Small intestine (tissue), 16 donors: ENCODE data around the gene EFR3B. TPM values are rescaled to one million over a fixed set of nuclear protein-coding genes. Genes with fewer than 3 reads are reported as not detected.
A peak's percentile ranks its signal among the peaks of the same experiment; 100 is the strongest.
"Not testable (repeated sequence)": the region's sequence is repeated elsewhere in the genome, so short reads cannot be mapped to it uniquely, and the experiment has no call there.

ENCODE experiments used
- DNase-seq, 2 donors: peaks; one replicate each; pipeline versions ENCODE4 v3.0.0 to v3.0.0-alpha.2; 2013
- FAIRE-seq: peaks from 2 replicates; lab custom pipeline; 2012; peaks lifted over from hg19 to GRCh38; lab: Jason Lieb, UNC
- H3K27ac ChIP-seq, 3 donors: one replicate each; pipeline ENCODE4 v1.5.1; 2013; ENCODE audit warnings: low read length in 2 of 3, mild to moderate bottlenecking in 2 of 3, control low read depth in 1 of 3, inconsistent platforms in 1 of 3, low read depth in 1 of 3, moderate library complexity in 1 of 3
- H3K27me3 ChIP-seq, 3 donors: one replicate each; pipeline ENCODE4 v1.6.1; 2013; ENCODE audit warnings: low read length in 3 of 3, inconsistent platforms in 1 of 3; ENCODE audit not compliant: control insufficient read depth in 3 of 3, insufficient read depth in 3 of 3
- H3K36me3 ChIP-seq, 3 donors: one replicate each; pipeline ENCODE4 v1.6.1; 2013; ENCODE audit warnings: low read length in 3 of 3, inconsistent platforms in 1 of 3, low read depth in 1 of 3, mild to moderate bottlenecking in 1 of 3, moderate library complexity in 1 of 3; ENCODE audit not compliant: control insufficient read depth in 3 of 3, insufficient read depth in 2 of 3
- H3K4me1 ChIP-seq, 3 donors: one replicate each; pipeline ENCODE4 v1.6.1; 2013; ENCODE audit warnings: low read length in 2 of 3, inconsistent platforms in 1 of 3, low read depth in 1 of 3, mild to moderate bottlenecking in 1 of 3, moderate library complexity in 1 of 3; ENCODE audit not compliant: control insufficient read depth in 3 of 3, insufficient read depth in 2 of 3
- H3K4me3 ChIP-seq, 3 donors: one replicate each; pipeline ENCODE4 v1.5.1; 2013; ENCODE audit warnings: low read length in 3 of 3, control low read depth in 1 of 3, inconsistent platforms in 1 of 3, low read depth in 1 of 3, mild to moderate bottlenecking in 1 of 3, moderate library complexity in 1 of 3
- H3K9me3 ChIP-seq, 2 donors: one replicate each; pipeline ENCODE4 v1.6.1; 2013; ENCODE audit warnings: low read depth in 1 of 2, low read length in 1 of 2; ENCODE audit not compliant: control insufficient read depth in 2 of 2, insufficient read depth in 1 of 2
- WGBS, 3 donors: extraction: QIAGEN DNeasy Blood & Tissue Kit; methylation state at CpG; one replicate each; pipeline ENCODE4 v1.1.7; 2013; 5-methylcytosine and 5-hydroxymethylcytosine counted together
- long read RNA-seq, 10 donors: transcript quantifications; one replicate each; lab custom pipeline, GENCODE V29; 2026
- polyA plus RNA-seq, 4 donors: library from polyadenylated mRNA; stranded (reverse) in 3 of 4; unstranded in 1 of 4; fragments of 200-250 nt in 3 of 4; fragments of 120-200 nt in 1 of 4; gene quantifications; one replicate each; pipeline versions ENCODE4 v1.2.1 to v1.2.3, GENCODE V29; 2013
- donor health status: healthy with polysubstance abuse.
- donor health status: control.
- donor health status: control.
- donor health status: Bipolar disorder and iron deficiency.
- donor health status: healthy.

EFR3B gene, protein sequence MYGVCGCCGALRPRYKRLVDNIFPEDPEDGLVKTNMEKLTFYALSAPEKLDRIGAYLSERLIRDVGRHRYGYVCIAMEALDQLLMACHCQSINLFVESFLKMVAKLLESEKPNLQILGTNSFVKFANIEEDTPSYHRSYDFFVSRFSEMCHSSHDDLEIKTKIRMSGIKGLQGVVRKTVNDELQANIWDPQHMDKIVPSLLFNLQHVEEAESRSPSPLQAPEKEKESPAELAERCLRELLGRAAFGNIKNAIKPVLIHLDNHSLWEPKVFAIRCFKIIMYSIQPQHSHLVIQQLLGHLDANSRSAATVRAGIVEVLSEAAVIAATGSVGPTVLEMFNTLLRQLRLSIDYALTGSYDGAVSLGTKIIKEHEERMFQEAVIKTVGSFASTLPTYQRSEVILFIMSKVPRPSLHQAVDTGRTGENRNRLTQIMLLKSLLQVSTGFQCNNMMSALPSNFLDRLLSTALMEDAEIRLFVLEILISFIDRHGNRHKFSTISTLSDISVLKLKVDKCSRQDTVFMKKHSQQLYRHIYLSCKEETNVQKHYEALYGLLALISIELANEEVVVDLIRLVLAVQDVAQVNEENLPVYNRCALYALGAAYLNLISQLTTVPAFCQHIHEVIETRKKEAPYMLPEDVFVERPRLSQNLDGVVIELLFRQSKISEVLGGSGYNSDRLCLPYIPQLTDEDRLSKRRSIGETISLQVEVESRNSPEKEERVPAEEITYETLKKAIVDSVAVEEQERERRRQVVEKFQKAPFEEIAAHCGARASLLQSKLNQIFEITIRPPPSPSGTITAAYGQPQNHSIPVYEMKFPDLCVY
- 1 to 10 TPM in 1 of 4 donors, under 1 TPM in 1, not detected in 2; 0.88 to 3.0 TPM for polyA plus RNA-seq
- long read RNA-seq, donor 1 = 0 reads
- long read RNA-seq, donor 2 = 0 reads
- long read RNA-seq, donor 3 = 0 reads
- long read RNA-seq, donor 4 = 0 reads
- long read RNA-seq, donor 5 = 0 reads
- long read RNA-seq, donor 6 = 0 reads
- long read RNA-seq, donor 7 = 0 reads
- long read RNA-seq, donor 8 = 0 reads
- long read RNA-seq, donor 9 = 0 reads
- long read RNA-seq, donor 10 = 0 reads

DNA sequence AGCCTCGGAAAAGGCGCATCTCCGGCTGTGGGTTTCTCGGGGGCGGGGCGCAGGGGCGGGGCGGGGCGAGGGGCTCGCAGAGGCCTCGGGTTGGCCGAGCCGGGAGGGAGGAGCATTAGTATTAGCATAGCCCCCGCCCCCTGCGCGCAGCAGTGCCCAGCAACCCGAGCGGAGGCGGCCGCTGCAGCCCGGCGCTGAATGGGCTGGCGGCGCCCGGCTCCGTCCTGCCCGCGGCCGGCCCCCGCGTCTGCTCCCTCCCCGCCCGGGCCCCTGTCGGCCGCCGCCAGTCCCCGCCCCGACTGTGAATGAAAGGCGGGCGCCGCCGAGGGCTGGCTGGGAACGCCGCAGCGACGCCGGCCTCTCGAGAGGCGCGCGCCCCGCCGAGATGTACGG is at the start of gene EFR3B:
Gene EFR3B, plus strand, starts transcription at position 149 of the 393 bp plus-strand sequence. Its CDS starts 237 bp downstream, at position 386.
- Histone ChIP-seq H3K9me3 (no peaks in the 10 kb centered on the region), H3K4me3 (peak within 1 kb of the TSS; percentile 40 to 60 (median 53)), H3K4me1 (peaks cover 0 to 6% (median 4%) of the 10 kb centered on the region in 3 donors), H3K36me3 (no peaks in the 10 kb centered on the region), H3K27me3 (peaks cover 0 to 21% (median 0%) of the 10 kb centered on the region in 3 donors), H3K27ac (peak within 1 kb of the TSS in 2 of 3 donors; percentile 46 to 69)
- FAIRE-seq (no peak), DNase-seq (peak; percentile 92 to 96)
- 0 to 1% (median 0%) methylated on average over 14 to 54 of the region's 54 CpGs for WGBS, 3 donors

DNA sequence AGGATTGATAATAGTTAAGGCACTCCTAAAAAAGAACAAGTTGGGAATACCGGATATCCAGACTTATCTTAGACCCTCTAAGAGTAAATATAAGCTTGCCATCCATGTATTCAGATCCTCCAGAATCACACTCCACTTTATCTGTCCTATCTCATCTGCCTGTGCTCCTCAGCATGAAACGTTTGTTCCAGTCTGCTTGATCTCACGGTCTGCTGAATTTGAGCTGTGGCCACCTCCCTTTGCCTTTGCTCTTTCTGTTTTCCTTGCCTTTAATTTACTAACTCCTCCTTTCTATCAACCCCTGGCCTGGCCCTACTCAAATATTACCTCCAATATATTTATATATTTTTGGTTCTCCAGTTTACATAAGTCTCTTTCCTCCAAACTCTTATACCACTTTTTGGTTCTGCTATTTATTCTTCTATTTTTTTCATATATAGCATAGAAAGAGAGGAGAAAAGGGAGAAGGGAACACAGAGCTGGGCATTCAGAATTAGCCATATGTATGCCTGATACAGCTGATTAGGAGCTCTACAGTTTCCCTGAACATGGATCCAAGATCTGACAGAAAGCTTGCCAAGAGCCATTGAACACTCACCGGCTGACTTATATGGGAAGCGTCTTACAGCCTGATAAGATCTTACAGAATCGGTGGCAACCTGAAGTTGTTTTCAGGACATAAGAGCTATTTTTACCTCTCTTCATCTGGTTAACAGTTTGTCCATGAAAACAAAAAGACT is 48.3 kb upstream of the EFR3B start:
- Histone ChIP-seq H3K4me3 (no peak overlapping the region), H3K27ac (no peak overlapping the region), H3K4me1 (peaks cover 0 to 4% (median 0%) of the 10 kb centered on the region in 3 donors), H3K9me3 (peaks cover 0 to 12% of the 10 kb centered on the region in 2 donors), H3K36me3 (no peaks in the 10 kb centered on the region), H3K27me3 (no peaks in the 10 kb centered on the region)
- FAIRE-seq = no peak
- 22 to 40% (median 27%) methylated on average over 6 of the region's 6 CpGs for WGBS, 3 donors
- peak; percentile 45 to 50 for DNase-seq

DNA sequence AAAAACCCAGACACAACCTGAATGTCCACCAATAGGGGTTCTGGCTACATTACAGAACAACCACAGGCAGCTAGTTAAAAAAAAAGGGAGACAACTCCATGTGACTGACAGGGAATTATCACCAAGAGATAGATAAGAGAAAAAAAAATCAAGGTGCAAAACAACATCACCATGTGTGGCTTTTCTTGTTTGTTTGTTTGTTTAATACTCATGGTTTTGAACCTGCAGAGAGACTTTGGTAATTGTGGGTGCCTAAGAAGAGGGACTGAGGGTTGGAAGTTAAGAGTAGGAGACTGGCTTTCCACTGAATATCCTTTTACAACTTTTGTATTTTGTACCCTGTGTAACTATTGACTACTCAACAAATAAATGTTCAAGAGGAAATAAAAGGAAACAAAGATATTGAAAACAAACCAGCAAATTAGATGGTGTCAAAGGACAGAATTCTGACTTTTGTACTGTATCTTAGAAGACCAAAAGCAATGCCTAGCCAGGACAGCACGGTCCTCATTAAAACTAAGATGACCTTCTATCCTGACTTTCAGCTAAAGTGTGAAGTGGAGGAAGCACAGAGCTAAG is 47.6 kb upstream of the EFR3B start:
- no peaks in the 10 kb centered on the region for H3K36me3 ChIP-seq
- no peak for FAIRE-seq

DNA sequence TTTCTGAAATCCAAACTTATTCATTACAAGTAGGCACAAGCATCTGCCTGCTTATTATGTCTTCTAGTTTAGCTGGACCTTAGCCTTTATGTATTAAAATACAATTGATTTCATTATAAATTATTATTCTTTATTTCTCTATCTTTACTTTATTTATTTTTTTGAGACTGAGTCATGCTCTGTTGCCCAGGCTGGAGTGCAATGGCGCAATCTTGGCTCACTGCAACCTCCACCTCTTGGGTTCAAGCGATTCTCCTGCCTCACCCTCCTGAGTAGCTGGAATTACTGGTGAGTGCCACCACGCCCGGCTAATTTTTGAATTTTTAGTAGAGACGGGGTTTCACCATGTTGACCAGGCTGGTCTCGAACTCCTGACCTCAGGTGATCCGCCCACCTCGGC is 42.8 kb upstream of the EFR3B start:
- H3K27me3 ChIP-seq, H3K4me3 ChIP-seq, DNase-seq, H3K9me3 ChIP-seq, H3K4me1 ChIP-seq, H3K36me3 ChIP-seq, FAIRE-seq, H3K27ac ChIP-seq: not testable (repeated sequence)
- 80 to 84% (median 82%) methylated on average over 8 of the region's 8 CpGs for WGBS, 3 donors

More for the DNA sequence above, 47.6 kb upstream of the EFR3B start:
- Histone ChIP-seq H3K4me3 (no peak overlapping the region), H3K9me3 (peaks cover 0 to 12% of the 10 kb centered on the region in 2 donors), H3K4me1 (peaks cover 0 to 4% (median 0%) of the 10 kb centered on the region in 3 donors), H3K27ac (no peak overlapping the region), H3K27me3 (no peaks in the 10 kb centered on the region)
- WGBS, 3 donors = 25 to 52% (median 34%) methylated on average over 1 of the region's 1 CpG
- DNase-seq = peak; percentile 56 to 63

DNA sequence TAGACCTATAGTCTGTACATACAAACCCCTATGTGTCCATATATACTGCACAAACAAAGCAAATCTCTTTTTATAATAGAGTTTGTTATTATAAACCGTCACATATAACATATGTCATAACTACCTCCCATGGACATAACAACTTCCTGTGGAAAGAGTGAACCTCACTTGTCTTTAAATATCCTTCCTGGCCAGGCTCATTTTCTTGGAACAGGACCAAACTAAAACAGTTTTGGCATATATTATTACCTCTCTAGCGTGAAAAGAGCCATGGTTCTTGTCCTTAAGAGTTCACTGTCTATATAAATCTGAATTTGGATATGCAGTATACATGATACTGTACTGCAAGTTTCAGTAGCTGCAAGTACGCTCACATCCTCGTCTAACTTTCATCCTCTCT is 41.8 kb upstream of the EFR3B start:
- DNase-seq = no peak
- Histone ChIP-seq H3K27me3 (no peaks in the 10 kb centered on the region), H3K4me3 (no peak overlapping the region), H3K27ac (no peak overlapping the region), H3K4me1 (no peaks in the 10 kb centered on the region), H3K9me3 (no peaks in the 10 kb centered on the region), H3K36me3 (no peaks in the 10 kb centered on the region)
- no peak for FAIRE-seq
- 55 to 69% (median 67%) methylated on average over 4 of the region's 4 CpGs for WGBS, 3 donors

DNA sequence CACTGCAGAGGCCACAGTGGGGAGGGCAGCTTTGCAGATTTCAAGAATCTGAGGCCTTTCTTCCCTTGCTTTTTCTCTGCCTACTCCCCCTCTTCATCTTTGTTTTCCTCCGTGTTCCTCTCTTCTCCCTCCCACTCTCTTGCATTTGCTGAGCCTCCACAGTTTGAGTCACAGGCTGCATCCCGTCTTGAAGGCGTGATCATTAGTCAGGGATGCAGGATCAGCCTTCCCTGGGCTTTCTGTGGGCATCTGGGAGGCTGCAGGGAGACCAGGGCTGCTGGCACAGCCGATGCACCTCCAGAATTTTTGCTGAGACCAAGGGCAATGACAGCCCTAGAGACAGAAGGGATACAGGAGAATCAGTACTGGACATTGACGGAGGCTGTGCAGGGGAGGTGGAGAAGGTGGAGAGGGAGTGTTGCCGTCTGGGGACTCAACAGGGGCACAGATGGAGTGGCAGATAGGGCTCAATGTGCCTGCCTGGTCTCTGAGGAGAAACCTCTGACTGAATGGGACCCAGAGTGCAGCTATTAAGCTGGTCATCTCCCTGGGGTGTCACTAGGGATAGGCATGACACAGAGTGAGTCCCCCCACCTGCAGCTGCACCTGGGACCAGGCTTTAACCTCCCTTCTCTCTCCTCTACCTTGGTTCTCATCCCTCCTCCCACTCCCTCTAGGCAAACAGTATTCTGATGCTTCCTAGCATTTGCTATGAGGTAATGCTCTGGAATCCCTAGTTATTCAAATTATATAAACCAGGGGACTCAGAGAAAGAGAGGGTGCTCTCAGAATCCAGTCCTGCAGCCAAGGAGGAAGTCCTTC is 41.2 kb upstream of the EFR3B start:
- no peaks in the 10 kb centered on the region for H3K27me3 ChIP-seq
- WGBS, 3 donors = 61 to 70% (median 70%) methylated on average over 6 of the region's 6 CpGs
- H3K27ac ChIP-seq = no peak overlapping the region
- H3K4me1 ChIP-seq = no peaks in the 10 kb centered on the region
- DNase-seq (no peak), FAIRE-seq (no peak)
- no peaks in the 10 kb centered on the region for H3K36me3 ChIP-seq
- no peaks in the 10 kb centered on the region for H3K9me3 ChIP-seq
- no peak overlapping the region for H3K4me3 ChIP-seq

DNA sequence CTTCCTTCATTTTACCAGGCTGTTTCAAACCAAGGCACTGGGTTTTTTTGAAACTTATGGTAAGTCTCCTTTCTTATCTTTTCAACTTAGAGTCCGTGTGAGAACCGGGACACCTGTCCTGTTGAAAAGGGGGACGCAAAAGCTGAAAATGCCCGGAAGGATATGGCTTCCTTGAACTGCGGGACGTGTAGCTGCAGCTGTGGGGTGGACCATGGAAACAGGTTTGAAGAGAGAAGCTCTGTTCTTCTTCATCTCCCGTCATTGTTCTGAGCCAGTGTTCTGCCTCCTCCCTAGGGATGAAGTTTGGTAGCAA is 40.6 kb upstream of the EFR3B start:
- Histone ChIP-seq H3K9me3 (no peaks in the 10 kb centered on the region), H3K4me1 (no peaks in the 10 kb centered on the region), H3K27me3 (no peaks in the 10 kb centered on the region), H3K4me3 (no peak overlapping the region), H3K36me3 (no peaks in the 10 kb centered on the region), H3K27ac (no peak overlapping the region)
- 79 to 80% (median 80%) methylated on average over 7 of the region's 7 CpGs for WGBS, 3 donors
- FAIRE-seq (no peak), DNase-seq (no peak)
